Esophagus squamous epithelium (tissue), 5 donors: ENCODE results near the gene MAP3K12. TPM values are rescaled to one million over a fixed set of nuclear protein-coding genes. Genes with fewer than 3 reads are reported as not detected.

Experiments
- DNase-seq: peaks from one replicate; lab custom pipeline; 2025; lab: John Stamatoyannopoulos, UW
- H3K27ac ChIP-seq, 4 donors: fragments of 200-600 bp; sonication (generic); one replicate each; pipeline ENCODE4 v1.5.1; 2016 to 2019; ENCODE audit warnings: mild to moderate bottlenecking in 1 of 4
- H3K27me3 ChIP-seq, 4 donors: fragments of 200-600 bp; sonication (generic); 1 replicate in 3 of 4; 2 replicates in 1 of 4; pipeline versions ENCODE4 v1.5.1 to v1.6.0; 2017 to 2021; ENCODE audit warnings: antibody characterized with exemption in 1 of 4
- H3K36me3 ChIP-seq, 3 donors: fragments of 200-600 bp; sonication (generic); one replicate each; pipeline ENCODE4 v1.5.1; 2016 to 2019
- H3K4me1 ChIP-seq, 3 donors: fragments of 200-600 bp; sonication (generic); one replicate each; pipeline ENCODE4 v1.5.1; 2017 to 2019
- H3K4me3 ChIP-seq, 4 donors: fragments of 200-600 bp; sonication (generic); 1 replicate in 3 of 4; 2 replicates in 1 of 4; pipeline ENCODE4 v1.5.1; 2016 to 2019; ENCODE audit warnings: mild to moderate bottlenecking in 2 of 4, moderate library complexity in 1 of 4
- H3K9me3 ChIP-seq, 3 donors: fragments of 200-600 bp; sonication (generic); one replicate each; pipeline ENCODE4 v1.5.1; 2016 to 2019
- POLR2A ChIP-seq, 4 donors: fragments of 450-650 bp; IDR thresholded peaks; one replicate each; pipeline ENCODE4 v1.6.1; 2017; ENCODE audit warnings: antibody characterized with exemption in 4 of 4, mild to moderate bottlenecking in 4 of 4, moderate library complexity in 3 of 4
- WGBS, 2 donors: methylation state at CpG; one replicate each; pipeline ENCODE4 v1.1.5; 2018; 5-methylcytosine and 5-hydroxymethylcytosine counted together
- intact Hi-C: fragments of 100-400 bp; cut with DNase I; formaldehyde crosslinking; loops from one replicate; pipeline ENCODE4 v1.15.0; 2022
- total RNA-seq, 4 donors: library from RNA; depleted of rRNA; stranded (reverse); fragments of >200 nt; gene quantifications; one replicate each; pipeline ENCODE4 v1.1.0, GENCODE V29; 2016
- TF ChIP-seq, protein P1 (sequence below), 6 experiments: fragments of 450-650 bp in 4 of 6; fragments of 200-600 bp in 2 of 6; sonication (generic) in 2 of 6; IDR thresholded peaks; one replicate each; pipeline ENCODE4 v1.5.1; 2016 to 2019; ENCODE audit warnings: antibody characterized with exemption in 6 of 6, mild to moderate bottlenecking in 4 of 6, moderate library complexity in 4 of 6
- donor health status: DM: yes; HTN: yes; CAD: no.

Gene MAP3K12
- total RNA-seq, 4 donors from 2014 or later: 0.80 to 8.4 (median 2.7) TPM

DNA sequence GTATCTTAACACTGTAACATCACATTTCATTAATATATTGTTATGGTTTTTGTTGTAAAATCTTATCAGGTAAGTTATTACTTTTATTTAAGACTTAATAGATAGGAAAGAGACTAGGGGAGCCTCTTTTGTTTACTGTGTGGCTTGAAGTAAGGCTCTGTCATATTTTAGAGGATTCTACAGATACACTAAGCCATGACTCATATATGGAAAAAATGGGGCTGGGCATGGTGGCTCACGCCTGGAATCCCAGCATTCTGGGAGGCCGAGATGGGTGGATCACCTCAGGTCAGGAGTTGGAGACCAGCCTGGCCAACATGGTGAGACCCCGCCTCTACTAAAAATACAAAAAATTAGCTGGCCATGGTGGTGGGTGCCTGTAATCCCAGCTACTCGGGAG, 31.7 kb upstream of the MAP3K12 start:
- Histone ChIP-seq H3K27me3 (no peaks in the 10 kb centered on the region), H3K4me3 (no peak overlapping the region), H3K9me3 (no peaks in the 10 kb centered on the region), H3K27ac (no peak overlapping the region), H3K4me1 (no peaks in the 10 kb centered on the region), H3K36me3 (peaks cover 34 to 100% (median 47%) of the 10 kb centered on the region in 3 donors)
- TF ChIP-seq, protein P1, sequence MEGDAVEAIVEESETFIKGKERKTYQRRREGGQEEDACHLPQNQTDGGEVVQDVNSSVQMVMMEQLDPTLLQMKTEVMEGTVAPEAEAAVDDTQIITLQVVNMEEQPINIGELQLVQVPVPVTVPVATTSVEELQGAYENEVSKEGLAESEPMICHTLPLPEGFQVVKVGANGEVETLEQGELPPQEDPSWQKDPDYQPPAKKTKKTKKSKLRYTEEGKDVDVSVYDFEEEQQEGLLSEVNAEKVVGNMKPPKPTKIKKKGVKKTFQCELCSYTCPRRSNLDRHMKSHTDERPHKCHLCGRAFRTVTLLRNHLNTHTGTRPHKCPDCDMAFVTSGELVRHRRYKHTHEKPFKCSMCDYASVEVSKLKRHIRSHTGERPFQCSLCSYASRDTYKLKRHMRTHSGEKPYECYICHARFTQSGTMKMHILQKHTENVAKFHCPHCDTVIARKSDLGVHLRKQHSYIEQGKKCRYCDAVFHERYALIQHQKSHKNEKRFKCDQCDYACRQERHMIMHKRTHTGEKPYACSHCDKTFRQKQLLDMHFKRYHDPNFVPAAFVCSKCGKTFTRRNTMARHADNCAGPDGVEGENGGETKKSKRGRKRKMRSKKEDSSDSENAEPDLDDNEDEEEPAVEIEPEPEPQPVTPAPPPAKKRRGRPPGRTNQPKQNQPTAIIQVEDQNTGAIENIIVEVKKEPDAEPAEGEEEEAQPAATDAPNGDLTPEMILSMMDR (IDR thresholded peaks at IDR 0.05): no peak
- no peak for TF ChIP-seq POLR2A (IDR thresholded peaks at IDR 0.05)
- DNase-seq: no peak
- intact Hi-C loops: no loop called here
- WGBS, 2 donors: 18 to 68% methylated on average over 2 of the region's 4 CpGs

- Histone ChIP-seq H3K36me3 (peaks cover 34 to 100% (median 48%) of the 10 kb centered on the region in 3 donors), H3K4me1 (no peaks in the 10 kb centered on the region), H3K4me3 (no peak overlapping the region), H3K27ac (no peak overlapping the region), H3K27me3 (no peaks in the 10 kb centered on the region), H3K9me3 (no peaks in the 10 kb centered on the region)
- DNase-seq: no peak
- WGBS, 2 donors: 84 to 92% methylated on average over 2 of the region's 2 CpGs
- intact Hi-C loops: no loop called here
- TF ChIP-seq, protein P1 (IDR thresholded peaks at IDR 0.05): no peak
- no peak for TF ChIP-seq POLR2A (IDR thresholded peaks at IDR 0.05)
These were observed 30.8 kb upstream of the MAP3K12 start for GRCh38 chr12:53530061-53530460.

- Histone ChIP-seq H3K27me3 (no peaks in the 10 kb centered on the region), H3K4me3 (no peak overlapping the region), H3K4me1 (no peaks in the 10 kb centered on the region), H3K36me3 (peaks cover 24 to 100% (median 53%) of the 10 kb centered on the region in 3 donors), H3K9me3 (no peaks in the 10 kb centered on the region), H3K27ac (no peak overlapping the region)
- 92 to 96% methylated on average over 13 of the region's 13 CpGs for WGBS, 2 donors
- intact Hi-C loops: no loop called here
- DNase-seq: no peak
- TF ChIP-seq, protein P1 (IDR thresholded peaks at IDR 0.05): no peak
- TF ChIP-seq POLR2A (IDR thresholded peaks at IDR 0.05): no peak
These were observed 25.2 kb upstream of the MAP3K12 start for GRCh38 chr12:53524476-53524875.

- no peak for DNase-seq
- Histone ChIP-seq H3K4me1 (no peaks in the 10 kb centered on the region), H3K36me3 (peaks cover 28 to 100% (median 51%) of the 10 kb centered on the region in 3 donors), H3K4me3 (no peak overlapping the region), H3K27me3 (no peaks in the 10 kb centered on the region), H3K9me3 (no peaks in the 10 kb centered on the region), H3K27ac (no peak overlapping the region)
- WGBS, 2 donors: 92 to 96% methylated on average over 3 of the region's 3 CpGs
- intact Hi-C loops: no loop called here
- no peak for TF ChIP-seq POLR2A (IDR thresholded peaks at IDR 0.05)
- TF ChIP-seq, protein P1 (IDR thresholded peaks at IDR 0.05): no peak
These were observed 23.9 kb upstream of the MAP3K12 start for GRCh38 chr12:53523131-53523530.

GRCh38 chr12:53518381-53518780, 19.1 kb upstream of the MAP3K12 start:
- intact Hi-C loops: no loop called here
- DNase-seq: no peak
- no peaks in the 10 kb centered on the region for H3K4me1 ChIP-seq
- H3K4me3 ChIP-seq: no peak overlapping the region
- H3K27ac ChIP-seq: no peak overlapping the region
- WGBS, 2 donors: 57 to 72% methylated on average over 5 of the region's 5 CpGs
- H3K36me3 ChIP-seq: peaks cover 36 to 100% (median 67%) of the 10 kb centered on the region in 3 donors
- H3K27me3 ChIP-seq: no peaks in the 10 kb centered on the region
- H3K9me3 ChIP-seq: no peaks in the 10 kb centered on the region
- TF ChIP-seq, protein P1 (IDR thresholded peaks at IDR 0.05): no peak
- no peak for TF ChIP-seq POLR2A (IDR thresholded peaks at IDR 0.05)
